ENCODE measurements around the gene MPP1.

MPP1 gene

GRCh38 chrX:154815274-154815818 is 10.1 kb upstream of the MPP1 start:
- no peak for DNase-seq (ENCODE audit: insufficient read length, low spot score)
- no peak for FAIRE-seq

- DNase-seq (ENCODE audit: insufficient read length, low spot score) = no peak
- no peak for FAIRE-seq
Measured at GRCh38 chrX:154813801-154814200, 8.5 kb upstream of the MPP1 start.

GRCh38 chrX:154812341-154813101 is 7.2 kb upstream of the MPP1 start:
- DNase-seq (ENCODE audit: insufficient read length, low spot score) (no peak), FAIRE-seq (no peak)

GRCh38 chrX:154809939-154810665 is 4.8 kb upstream of the MPP1 start:
- FAIRE-seq (no peak), DNase-seq (ENCODE audit: insufficient read length, low spot score) (no peak)

- FAIRE-seq (no peak), DNase-seq (ENCODE audit: insufficient read length, low spot score) (no peak)
Measured at GRCh38 chrX:154806837-154807501, 1.7 kb upstream of the MPP1 start.

- no peak for FAIRE-seq
- no peak for DNase-seq (ENCODE audit: insufficient read length, low spot score)
Measured at GRCh38 chrX:154805696-154806091, 409 bp upstream of the MPP1 start.

- no peak for DNase-seq (ENCODE audit: insufficient read length, low spot score)
- no peak for FAIRE-seq
Measured at GRCh38 chrX:154804261-154804956, 876 bp downstream of the MPP1 start.

GRCh38 chrX:154802947-154803346 is 2.3 kb downstream of the MPP1 start:
- FAIRE-seq = no peak
- no peak for DNase-seq (ENCODE audit: insufficient read length, low spot score)

- DNase-seq (ENCODE audit: insufficient read length, low spot score) = no peak
- no peak for FAIRE-seq
Measured at GRCh38 chrX:154800478-154801210, 4.6 kb downstream of the MPP1 start.

- FAIRE-seq (no peak), DNase-seq (ENCODE audit: insufficient read length, low spot score) (no peak)
Measured at GRCh38 chrX:154799556-154800348, 5.5 kb downstream of the MPP1 start.

- FAIRE-seq = no peak
Measured at GRCh38 chrX:154797006-154797405, 8.3 kb downstream of the MPP1 start.

GRCh38 chrX:154795016-154795415 is 10.3 kb downstream of the MPP1 start:
- DNase-seq (ENCODE audit: insufficient read length, low spot score) = no peak
- no peak for FAIRE-seq

More at GRCh38 chrX:154797006-154797405, 8.3 kb downstream of the MPP1 start:
- no peak for DNase-seq (ENCODE audit: insufficient read length, low spot score)

- FAIRE-seq = no peak
- DNase-seq (ENCODE audit: insufficient read length, low spot score) = no peak
Measured at GRCh38 chrX:154793084-154793795, 12.0 kb downstream of the MPP1 start.

GRCh38 chrX:154791939-154792338 is 13.3 kb downstream of the MPP1 start:
- no peak for DNase-seq (ENCODE audit: insufficient read length, low spot score)
- no peak for FAIRE-seq

GRCh38 chrX:154791467-154791866 is 13.8 kb downstream of the MPP1 start:
- DNase-seq (ENCODE audit: insufficient read length, low spot score) = no peak
- FAIRE-seq = no peak

- no peak for FAIRE-seq
- no peak for DNase-seq (ENCODE audit: insufficient read length, low spot score)
Measured at GRCh38 chrX:154785716-154786115, 19.6 kb downstream of the MPP1 start.

GRCh38 chrX:154784149-154784995 is 20.9 kb downstream of the MPP1 start:
- DNase-seq (ENCODE audit: insufficient read length, low spot score) (no peak), FAIRE-seq (no peak)

- FAIRE-seq = no peak
- no peak for DNase-seq (ENCODE audit: insufficient read length, low spot score)
Measured at GRCh38 chrX:154780968-154781367, 24.3 kb downstream of the MPP1 start.
